GM19351 (cell line): ENCODE data around the gene PRPF19.

Experiments used
- ATAC-seq: cut with Tn5 transposase; IDR thresholded peaks from one replicate; pipeline ENCODE4 v1.9.1; 2021; ENCODE audit warnings: mild to moderate bottlenecking, moderate library complexity; ENCODE audit not compliant: unreplicated experiment

PRPF19 gene

DNA sequence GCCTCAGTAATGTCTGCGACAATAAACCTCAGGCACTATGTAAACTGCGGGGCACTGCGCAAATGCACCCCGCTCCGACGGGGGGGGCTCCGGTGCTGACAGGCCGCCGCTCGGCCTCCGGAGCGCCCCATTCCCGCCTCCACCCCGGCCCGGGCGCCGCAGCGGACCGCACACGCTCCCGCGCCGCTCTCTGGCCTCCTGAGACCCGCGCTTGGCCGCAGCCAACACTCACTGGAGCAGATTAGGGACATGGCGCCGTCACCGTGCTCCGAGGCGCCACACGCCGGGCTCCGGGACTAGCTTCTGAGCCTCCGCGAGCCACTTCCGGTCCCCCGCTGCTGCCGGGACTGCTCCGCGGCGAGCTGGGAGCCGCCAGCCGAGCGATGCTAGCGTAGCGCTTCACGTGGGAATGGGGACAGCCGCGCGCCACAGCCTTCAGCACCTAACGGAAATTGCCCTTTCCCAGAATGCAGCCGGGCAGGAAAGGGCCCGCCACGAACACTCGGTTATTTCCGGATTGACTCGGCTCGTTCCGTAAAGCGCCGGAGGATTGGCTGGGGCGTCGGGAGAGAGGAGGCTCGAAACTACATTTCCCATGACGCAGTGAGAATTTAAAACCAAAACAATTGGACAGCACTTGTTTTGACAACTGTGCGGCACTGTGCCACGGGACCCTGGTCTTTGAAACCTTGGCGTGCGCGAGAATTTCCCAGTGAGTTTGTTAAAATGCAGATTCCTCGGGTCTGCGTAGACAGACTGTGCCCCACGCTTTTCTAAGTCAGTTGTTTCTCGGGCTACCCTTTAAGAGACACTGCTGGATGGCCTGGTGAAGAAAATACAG is at the start of gene PRPF19:
PRPF19 (minus strand) TSS at position 454 of the 841 bp plus-strand sequence; CDS start at position 251, 203 bp downstream.
- ATAC-seq: peak; percentile 69

DNA sequence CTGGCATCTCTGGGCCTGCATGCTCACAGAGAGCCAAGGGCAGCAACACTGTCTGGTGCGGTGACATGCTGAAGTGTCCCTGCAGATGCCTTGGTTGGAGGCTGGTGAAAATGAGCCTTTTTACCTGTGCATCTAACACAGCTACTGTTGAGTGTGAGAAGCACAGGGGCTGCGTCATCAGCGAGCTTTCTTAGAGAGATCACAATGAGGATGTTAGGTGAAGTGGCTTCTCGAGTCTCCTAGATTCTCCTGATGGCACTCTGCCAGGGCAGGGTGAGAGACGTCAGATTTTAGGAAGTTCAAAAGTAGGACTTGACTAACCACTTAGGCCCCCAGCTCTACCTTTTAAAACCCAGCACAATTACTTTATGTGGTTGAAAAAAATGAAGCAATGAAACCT is 49.2 kb upstream of the PRPF19 start:
- ATAC-seq: no peak

DNA sequence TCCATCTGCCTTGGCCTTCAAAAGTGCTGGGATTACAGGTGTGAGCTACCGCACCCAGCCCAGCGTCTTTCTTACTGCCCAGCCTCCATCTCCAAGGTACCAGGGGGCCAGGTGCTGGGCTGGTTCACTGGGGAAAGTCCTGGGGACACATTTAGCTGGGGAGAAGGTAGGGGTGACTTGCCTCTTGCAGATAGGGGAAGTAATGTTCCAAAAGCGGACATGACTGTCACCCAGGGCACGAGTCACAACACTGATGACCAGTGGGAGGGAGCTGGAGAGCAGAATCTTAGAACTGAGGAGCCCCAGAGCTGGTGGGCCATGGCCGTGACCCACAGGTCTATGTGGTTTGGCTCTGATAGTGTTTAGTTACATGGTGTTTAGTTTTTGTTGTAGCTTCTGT is 48.0 kb upstream of the PRPF19 start:
- ATAC-seq: no peak

DNA sequence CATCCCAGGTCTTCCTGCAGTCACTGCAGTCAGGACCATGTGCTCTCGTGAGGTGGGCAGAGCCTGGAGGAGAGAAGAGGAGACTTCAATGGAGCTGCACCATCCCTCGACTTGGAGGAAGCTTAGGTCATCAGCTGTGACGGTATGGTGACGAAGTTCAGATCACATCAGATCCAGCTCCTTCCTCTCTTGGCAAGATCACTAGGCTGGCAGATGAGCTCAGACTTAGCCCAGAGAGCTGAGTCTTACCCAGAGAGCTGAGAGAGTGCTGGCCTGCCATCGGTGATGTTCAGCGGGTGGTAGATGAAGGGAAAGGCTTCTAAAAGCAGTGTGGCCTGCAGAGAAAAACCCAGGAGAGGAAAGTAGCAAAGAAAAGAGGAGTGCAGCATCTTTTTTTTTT is 47.4 kb upstream of the PRPF19 start:
- ATAC-seq: no peak

DNA sequence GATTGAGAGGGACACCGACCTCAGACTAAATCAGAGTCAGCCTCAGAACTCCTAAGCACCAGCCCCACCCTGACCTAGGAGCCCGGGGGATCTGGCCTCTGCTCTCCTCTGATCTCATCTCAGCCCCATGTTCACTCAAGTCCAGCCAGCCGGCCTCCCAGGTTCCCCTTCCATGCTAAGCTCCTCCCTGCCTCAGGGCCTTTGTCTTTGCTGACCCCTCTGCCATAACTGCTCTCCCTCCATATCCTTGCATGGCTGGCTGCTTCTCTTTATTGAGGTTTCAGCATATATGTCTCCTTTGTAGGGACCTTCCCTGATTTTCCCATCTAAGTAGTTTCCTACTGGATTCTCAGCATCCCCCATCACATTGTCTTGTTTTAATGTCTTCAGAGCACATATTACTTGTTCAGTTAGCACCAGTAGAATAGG is 46.4 kb upstream of the PRPF19 start:
- no peak for ATAC-seq

DNA sequence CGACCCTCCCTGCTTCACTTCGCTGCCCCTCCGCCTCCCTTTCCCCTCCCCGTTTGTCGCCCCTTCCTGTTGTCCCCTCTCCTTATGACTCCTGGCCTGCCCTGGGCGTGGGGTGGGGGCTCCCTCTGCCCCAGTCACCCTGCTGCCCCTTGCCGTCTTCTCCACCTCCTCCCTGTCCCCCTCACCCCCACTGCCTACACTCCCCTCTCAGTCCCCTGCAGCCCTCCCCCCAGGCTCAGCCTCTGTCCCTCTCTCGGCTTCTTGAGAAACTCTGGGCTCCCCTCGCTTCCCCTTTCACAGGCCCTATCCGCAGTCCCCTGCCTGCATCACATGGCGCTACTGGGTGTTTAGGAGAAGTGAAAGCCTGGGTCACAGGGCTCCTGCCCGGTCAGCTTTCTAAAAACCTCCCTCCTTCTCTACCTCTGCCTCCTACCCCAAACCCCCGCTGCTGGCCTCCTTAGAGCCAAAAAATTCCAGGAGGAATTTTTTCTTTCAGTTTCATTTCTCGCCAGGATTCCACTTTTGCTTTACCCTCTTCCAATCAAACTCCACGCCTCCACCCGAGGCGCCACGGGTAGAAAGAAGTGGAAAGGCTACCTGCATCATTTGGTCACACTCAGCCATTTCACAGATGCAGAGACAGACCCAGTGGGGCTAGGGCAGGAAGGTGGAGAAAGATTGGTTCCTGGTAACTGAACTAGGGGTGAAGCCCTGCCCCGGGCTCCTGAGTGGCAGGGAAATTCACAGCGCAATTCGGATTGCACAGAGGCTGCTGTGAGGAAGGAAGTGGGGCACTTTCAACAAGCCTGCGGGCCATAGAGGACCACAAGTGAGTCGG is 45.7 kb upstream of the PRPF19 start, which contains the start of gene SLC15A3:
SLC15A3 (minus strand) TSS at position 273 of the 838 bp plus-strand sequence. CDS start 625 bp downstream, outside the sequence.
- ATAC-seq: peak; percentile 81

DNA sequence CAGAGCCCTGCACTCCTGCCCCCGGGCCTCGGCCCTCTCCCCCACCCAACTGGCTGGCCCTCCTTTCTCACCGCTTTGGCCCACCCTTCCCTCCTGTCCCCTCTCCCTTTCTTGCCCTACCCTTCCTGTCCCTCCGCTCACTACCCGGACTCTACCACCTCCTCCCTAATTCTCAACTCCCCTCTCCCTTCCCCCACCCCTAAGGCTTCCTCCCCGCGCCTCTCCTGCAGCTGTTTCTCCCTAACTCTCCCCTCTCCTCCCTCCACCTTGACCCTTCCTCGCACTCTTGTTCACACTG is 45.2 kb upstream of the PRPF19 start:
- no peak for ATAC-seq

DNA sequence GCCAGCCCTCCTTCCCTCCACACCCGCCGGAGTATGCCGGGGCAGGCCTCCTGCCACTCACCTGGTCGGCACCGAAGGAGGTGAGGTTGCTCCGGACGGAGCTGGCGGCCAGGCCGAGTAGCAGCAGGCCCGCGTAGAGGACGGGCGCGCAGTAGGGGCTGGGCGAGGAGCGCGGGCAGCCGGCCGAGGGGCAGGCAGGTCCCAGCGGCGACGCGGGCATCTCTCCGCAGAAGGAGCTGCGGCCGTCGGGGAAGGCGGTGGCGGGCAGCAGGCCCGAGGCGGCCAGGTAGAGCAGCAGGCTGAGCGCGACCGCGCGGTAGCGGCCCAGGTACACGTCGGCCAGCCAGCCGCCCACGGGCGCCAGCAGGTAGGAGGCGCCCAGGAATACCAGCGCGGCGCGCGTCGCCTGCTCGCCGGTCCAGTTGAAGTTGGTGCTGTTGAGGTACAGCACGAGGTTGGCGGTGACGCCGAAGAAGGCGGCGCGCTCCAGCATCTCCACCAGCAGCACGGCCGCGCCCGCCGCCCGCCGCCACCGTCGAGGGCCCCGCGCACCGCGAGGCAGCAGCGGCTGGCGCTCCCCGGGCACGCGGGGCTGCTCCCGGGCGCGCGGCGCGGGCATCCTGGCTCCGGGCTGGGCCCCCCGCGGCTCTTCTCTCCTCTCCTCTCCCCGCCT is 44.7 kb upstream of the PRPF19 start:
- no peak for ATAC-seq

DNA sequence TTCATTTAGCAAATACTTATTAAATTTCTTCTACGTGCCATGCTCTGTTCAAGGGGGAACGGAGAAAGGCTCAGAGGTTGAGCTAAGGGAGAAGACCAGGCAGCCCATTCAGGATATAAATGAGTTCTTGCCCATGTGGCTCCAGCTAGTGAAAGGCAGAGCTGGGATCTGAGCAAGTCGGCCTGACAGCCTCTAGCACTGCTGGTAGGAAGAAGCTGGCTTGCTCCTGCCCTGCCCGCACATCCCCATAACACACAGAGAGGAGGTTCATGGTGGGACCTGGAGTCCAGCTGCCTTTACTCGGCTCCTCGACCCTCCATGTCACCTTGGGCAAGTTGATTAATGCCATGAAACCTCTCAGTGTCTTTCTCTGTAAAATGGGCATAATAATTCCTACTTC is 43.6 kb upstream of the PRPF19 start:
- no peak for ATAC-seq

DNA sequence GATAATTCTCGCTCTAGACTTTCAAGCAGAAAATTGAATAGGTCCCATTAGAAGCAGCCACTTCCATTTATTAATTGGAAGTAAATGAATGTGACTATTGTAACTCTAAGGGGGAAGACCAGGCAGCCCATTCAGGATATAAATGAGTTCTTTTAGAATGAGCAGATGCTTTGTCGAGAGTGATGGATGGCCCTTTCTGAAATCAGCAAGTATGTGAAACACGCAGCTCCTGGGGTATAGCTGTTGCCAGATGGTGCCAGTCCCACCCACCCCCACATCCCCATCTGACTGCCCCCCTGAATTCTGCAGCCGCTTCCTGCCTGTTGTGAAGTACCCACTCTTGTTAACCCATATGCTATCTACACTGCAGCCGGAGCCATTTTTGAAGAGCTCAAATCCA is 41.9 kb upstream of the PRPF19 start:
- no peak for ATAC-seq

DNA sequence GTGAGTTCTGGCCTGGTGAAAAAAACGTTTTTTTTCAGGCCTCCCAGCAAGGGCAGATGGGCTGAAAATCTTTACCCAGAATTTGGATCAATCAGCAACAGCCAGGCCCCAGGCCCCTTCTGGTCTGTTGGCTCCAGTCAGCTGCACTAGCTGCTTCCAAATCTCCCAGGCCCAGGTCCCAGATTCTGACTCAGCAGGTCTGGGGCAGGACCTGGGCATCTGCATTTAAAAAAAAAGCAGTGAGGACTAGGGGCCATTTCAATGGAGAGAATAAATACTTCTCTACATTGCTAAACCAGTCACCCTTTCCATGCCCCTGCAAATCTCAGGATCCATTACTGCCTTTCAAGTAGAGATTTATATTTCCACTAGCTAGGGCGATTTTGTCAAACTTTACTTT is 41.3 kb upstream of the PRPF19 start:
- no peak for ATAC-seq

DNA sequence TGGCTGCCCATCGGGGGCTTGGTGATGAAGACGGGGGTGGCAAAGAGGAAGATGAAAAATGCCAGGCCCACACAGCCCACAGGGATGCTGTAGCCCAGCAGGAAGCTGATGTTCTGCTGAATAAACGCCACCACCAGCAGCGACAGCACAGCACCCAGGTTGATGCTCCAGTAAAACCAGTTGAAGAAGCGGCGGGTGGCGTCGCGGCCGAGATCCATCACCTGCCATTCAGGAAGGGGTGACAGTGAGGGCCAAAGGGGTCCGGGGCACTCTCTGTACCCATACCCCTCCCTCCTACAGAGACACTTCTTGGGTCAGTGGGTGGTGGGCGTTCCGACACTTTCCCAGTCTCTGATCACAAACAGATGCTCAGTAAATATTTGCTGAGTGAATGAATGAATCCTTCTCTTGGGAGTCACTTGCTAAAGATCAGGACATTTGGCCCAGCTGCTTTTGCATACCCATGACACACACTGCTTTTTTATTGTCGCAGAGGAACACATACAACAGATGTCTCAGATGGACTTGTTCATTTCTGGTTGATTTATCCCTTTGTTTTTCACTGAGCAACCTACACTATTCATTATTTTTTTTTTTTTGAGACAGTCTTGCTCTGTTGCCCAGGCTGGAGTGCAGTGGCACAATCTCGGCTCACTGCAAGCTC is 40.3 kb upstream of the PRPF19 start:
- ATAC-seq: no peak

DNA sequence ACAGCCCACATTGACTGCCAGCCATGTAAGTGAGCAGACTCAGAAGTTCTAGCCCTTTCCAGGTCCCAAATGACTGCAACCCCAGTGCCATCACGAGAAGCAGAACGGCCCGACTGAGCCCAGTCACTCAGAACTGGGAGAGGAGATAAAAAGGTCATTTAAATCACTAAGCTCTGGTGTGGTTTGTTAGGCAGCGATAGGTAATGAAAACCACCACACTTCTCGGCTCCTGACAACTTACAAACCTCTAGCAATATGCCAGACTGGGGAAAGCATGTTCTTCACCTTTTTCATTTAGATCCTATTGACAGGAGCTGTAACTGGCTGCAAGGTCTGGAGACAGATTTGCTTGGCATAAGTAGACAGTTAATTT is 38.9 kb upstream of the PRPF19 start:
- ATAC-seq: no peak

DNA sequence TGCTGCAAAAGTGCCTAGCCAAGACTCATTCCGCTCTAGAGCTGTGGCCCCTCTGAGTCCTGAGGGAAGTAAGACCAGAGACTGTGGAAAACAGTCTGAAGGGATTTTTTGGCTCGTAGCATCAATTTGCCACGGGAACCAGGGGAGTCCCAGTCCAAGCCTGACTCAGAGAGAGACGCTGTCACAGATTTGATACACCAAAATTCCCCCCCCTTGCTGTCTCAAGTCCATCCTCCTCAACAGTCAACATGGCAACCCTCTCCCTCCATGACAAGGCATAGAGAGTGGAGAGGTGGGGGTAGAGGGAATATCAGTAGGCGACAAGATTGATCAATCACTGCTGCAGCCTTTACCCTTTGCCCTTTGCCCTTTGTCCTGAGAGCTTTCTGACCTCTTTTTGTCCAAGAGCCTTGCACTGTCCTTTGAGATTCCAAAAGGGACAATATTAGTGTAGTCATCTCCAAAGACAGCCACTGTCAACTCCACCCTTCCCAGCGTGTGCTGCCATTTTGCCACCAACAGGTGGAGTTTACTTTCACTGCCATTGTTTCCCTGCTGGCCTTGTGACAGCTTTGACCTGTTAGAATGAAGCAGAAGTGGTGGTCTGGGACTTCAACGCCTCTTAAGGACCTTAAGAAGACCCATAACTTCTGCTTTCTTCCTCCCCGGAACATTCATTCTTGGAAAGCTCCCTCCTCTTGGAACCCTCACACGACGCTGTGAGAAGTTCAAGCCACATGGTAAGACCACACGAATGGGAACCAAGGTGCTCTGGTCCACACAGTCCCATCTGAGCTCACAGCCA is 38.3 kb upstream of the PRPF19 start:
- ATAC-seq: no peak

DNA sequence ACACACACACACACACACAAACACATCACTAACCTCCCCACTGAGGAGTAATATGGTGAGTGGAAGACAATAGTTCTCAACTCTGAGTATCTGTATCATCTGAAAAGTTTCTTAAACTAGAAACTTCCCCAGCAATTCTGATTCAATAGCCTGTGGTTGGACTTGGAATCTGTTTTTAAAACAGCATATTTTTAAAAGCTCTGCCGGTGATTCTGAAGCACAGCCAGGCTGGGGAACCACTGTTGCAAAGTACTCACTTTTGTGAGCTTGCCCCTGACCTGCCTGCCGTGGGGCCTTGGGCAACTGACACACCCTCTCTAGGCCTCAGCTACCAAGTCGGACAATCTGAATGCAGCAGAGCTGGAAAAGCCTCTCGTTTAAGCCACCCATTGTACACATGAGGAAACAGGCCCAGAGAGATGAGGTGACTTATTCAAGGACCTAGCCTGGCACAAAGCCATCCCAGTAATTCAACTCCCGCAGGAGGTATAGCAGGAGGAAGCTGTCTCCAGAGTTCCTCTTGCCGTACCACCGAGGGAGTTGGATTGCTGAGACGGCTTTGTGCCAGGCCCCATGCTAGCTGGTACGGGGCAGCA is 36.7 kb upstream of the PRPF19 start:
- no peak for ATAC-seq

DNA sequence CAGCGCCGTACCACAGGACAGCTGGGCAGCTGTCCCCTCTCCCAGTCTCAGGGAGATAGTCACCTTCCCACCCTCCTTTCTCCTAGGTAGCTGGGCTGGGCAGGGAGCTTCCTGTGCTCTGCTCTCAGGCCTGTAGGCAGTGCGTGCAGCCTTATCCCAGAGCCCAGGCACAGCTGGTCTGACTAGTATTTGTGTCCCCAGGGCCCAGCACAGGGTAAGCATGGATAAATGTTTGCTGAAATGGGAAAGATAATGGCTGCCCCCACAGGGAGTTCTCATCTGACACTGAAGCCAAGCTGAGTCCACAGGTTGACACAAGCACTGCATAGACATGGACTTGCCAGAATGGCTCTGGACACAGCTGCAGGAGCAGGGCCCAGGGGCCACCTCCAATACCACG is 35.8 kb upstream of the PRPF19 start:
- ATAC-seq: no peak

DNA sequence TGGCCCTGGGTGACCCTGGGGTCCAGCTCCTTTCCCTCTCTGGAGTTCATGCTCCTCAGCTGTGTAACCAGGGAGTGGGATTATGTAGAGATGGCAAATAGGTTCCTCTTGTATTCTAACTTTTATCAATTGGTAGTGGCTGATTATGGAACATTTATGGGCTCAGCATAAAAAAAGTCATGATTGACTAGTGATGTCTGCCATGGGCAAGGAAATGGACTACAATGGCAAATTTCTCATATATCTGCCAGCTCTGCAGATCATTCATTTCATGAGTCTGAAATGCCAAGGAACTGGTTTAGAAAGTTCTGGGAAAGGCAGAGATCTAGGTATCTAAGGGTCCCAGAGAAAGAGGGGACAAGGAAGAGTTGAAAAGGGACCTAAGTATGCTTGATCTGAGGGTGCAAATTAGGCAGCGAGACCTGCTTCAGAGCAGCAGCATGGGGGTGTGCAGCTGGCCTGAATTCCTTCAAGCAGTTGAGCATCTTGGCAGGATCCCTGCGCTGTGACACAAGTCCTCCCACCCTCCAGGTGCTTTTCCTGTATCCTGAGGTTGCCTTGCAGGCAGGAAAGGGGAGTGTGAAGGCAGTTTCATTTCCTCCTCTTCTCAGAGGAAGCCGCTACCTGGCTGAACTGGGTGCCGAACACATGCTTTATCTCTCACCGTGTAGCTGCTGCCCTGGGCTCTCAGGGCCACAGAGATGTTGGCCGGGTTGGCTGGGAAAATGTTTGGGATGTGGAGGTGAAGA is 35.2 kb upstream of the PRPF19 start:
- no peak for ATAC-seq

DNA sequence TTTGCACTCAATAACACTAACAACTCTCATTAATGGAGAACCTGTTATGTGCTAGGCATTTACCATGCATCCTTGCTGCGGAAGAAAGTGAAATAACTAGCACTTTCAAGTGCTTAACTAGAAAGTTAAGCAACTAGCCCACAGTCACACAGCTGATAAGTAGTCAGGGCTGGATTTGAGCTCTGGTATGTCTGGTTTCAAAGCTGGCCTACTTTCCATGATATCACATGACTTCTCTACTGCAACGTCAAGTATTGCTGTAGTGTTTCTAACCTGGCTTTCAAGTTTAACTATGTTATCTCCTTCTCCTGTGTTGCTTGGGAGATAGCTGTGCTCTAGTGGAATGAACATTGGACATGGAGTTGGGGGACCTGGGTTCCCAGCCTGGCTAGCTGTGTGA is 33.5 kb upstream of the PRPF19 start:
- ATAC-seq: no peak

DNA sequence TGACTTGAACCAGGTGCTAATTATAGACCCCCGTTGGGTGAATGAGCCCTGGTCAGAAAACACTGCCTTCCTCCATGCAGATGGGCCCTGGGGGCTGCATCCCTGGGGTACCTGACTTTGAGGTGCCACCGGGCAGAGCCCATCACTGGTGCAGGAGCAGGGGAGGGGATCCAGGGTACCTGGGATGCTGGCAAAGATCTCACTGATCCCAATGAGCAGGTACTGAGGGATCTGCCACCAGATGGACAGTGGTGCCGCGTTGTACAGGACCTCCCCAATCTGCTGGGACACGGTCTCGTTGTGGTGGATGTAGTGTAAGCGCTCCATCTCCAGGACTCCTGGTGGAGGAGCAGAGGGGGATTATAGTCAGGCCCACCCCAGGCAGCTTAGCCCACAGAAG is 32.9 kb upstream of the PRPF19 start:
- no peak for ATAC-seq
